Activated T-helper 2 cell treated with anti-CD3 and anti-CD28 coated beads, Interferon-gamma antibody, Interleukin-2, Interleukin-4, amounts not matched to agents 10 μg/mL and 5 μg/mL and 100 μg/mL, durations not matched to agents 14 hours and 24 hours and 36 hours (primary cell): ENCODE data around the gene ATP6AP1. TPM values are rescaled to one million over a fixed set of nuclear protein-coding genes. Genes with fewer than 3 reads are reported as not detected.

ENCODE experiments used
- DNase-seq: peaks from one replicate; pipeline ENCODE4 v3.0.0; 2021; ENCODE audit warnings: low spot score
- H3K27ac Mint-ChIP-seq: one replicate; pipeline ENCODE4 v1.8.0; 2021; ENCODE audit warnings: mixed read lengths
- H3K27me3 Mint-ChIP-seq: one replicate; pipeline ENCODE4 v1.8.0; 2021; ENCODE audit warnings: low read depth, mixed read lengths
- H3K36me3 Mint-ChIP-seq: one replicate; pipeline ENCODE4 v1.8.0; 2021; ENCODE audit warnings: low read depth, mixed read lengths
- H3K4me1 Mint-ChIP-seq: one replicate; pipeline ENCODE4 v1.8.0; 2021; ENCODE audit warnings: low read depth, mixed read lengths
- H3K4me3 Mint-ChIP-seq: one replicate; pipeline ENCODE4 v1.8.0; 2021; ENCODE audit warnings: low read depth, mild to moderate bottlenecking, moderate library complexity, mixed read lengths
- H3K9me3 Mint-ChIP-seq: one replicate; pipeline ENCODE4 v1.8.0; 2021; ENCODE audit warnings: mixed read lengths
- intact Hi-C: fragments of 100-400 bp; cut with micrococcal nuclease; formaldehyde crosslinking; loops from one replicate; pipeline ENCODE4 v1.15.1; 2023
- total RNA-seq: library from RNA; stranded (reverse); gene quantifications from 2 replicates; pipeline ENCODE4 v1.2.3, GENCODE V29; 2022

The ATP6AP1 gene
- total RNA-seq, 1 donor from 2014 or later = 48.9 TPM

GRCh38 chrX:154420402-154420756 lies 8.1 kb upstream of the ATP6AP1 start:
- Mint-ChIP-seq H3K36me3 (peaks cover 11% of the 10 kb centered on the region), H3K9me3 (no peaks in the 10 kb centered on the region), H3K4me1 (no peaks in the 10 kb centered on the region), H3K27me3 (no peaks in the 10 kb centered on the region), H3K27ac (no peak overlapping the region), H3K4me3 (no peak overlapping the region)
- DNase-seq = no peak
- intact Hi-C loops = no loop called here

GRCh38 chrX:154426916-154427770 lies 1.3 kb upstream of the ATP6AP1 start:
- H3K27ac Mint-ChIP-seq = no peak overlapping the region
- no peak for DNase-seq
- peaks cover 9% of the 10 kb centered on the region for H3K36me3 Mint-ChIP-seq
- peak overlapping the region; percentile 13 for H3K4me3 Mint-ChIP-seq
- H3K9me3 Mint-ChIP-seq = no peaks in the 10 kb centered on the region
- intact Hi-C loops = no loop called here
- H3K4me1 Mint-ChIP-seq = peaks cover 19% of the 10 kb centered on the region
- no peaks in the 10 kb centered on the region for H3K27me3 Mint-ChIP-seq

GRCh38 chrX:154429711-154430110 lies 1.2 kb downstream of the ATP6AP1 start:
- Mint-ChIP-seq H3K27me3 (no peaks in the 10 kb centered on the region), H3K27ac (peak overlapping the region; percentile 72), H3K36me3 (peaks cover 14% of the 10 kb centered on the region), H3K4me1 (peaks cover 19% of the 10 kb centered on the region), H3K4me3 (peak overlapping the region; percentile 77), H3K9me3 (no peaks in the 10 kb centered on the region)
- intact Hi-C loops = no loop called here
- no peak for DNase-seq

GRCh38 chrX:154430479-154430878 lies 2.0 kb downstream of the ATP6AP1 start:
- DNase-seq = no peak
- intact Hi-C loops = no loop called here
- peaks cover 19% of the 10 kb centered on the region for H3K4me1 Mint-ChIP-seq
- H3K36me3 Mint-ChIP-seq = peaks cover 18% of the 10 kb centered on the region
- peak overlapping the region; percentile 5 for H3K27ac Mint-ChIP-seq
- H3K4me3 Mint-ChIP-seq = no peak overlapping the region
- H3K9me3 Mint-ChIP-seq = no peaks in the 10 kb centered on the region
- no peaks in the 10 kb centered on the region for H3K27me3 Mint-ChIP-seq

GRCh38 chrX:154430916-154431315 lies 2.4 kb downstream of the ATP6AP1 start:
- H3K9me3 Mint-ChIP-seq = no peaks in the 10 kb centered on the region
- peaks cover 22% of the 10 kb centered on the region for H3K36me3 Mint-ChIP-seq
- intact Hi-C loops = no loop called here
- no peaks in the 10 kb centered on the region for H3K27me3 Mint-ChIP-seq
- H3K4me1 Mint-ChIP-seq = peaks cover 19% of the 10 kb centered on the region
- H3K4me3 Mint-ChIP-seq = no peak overlapping the region
- no peak for DNase-seq
- H3K27ac Mint-ChIP-seq = peak overlapping the region; percentile 5

- Mint-ChIP-seq H3K27me3 (no peaks in the 10 kb centered on the region), H3K36me3 (peaks cover 27% of the 10 kb centered on the region), H3K4me3 (no peak overlapping the region), H3K9me3 (no peaks in the 10 kb centered on the region), H3K4me1 (peaks cover 21% of the 10 kb centered on the region), H3K27ac (peak overlapping the region; percentile 5)
- intact Hi-C loops = no loop called here
- no peak for DNase-seq
Measured at GRCh38 chrX:154431341-154431740, 2.9 kb downstream of the ATP6AP1 start.

GRCh38 chrX:154432210-154432609 lies 3.7 kb downstream of the ATP6AP1 start:
- Mint-ChIP-seq H3K4me1 (peaks cover 23% of the 10 kb centered on the region), H3K9me3 (no peaks in the 10 kb centered on the region), H3K36me3 (peaks cover 29% of the 10 kb centered on the region), H3K4me3 (no peak overlapping the region), H3K27ac (no peak overlapping the region), H3K27me3 (no peaks in the 10 kb centered on the region)
- DNase-seq = no peak
- intact Hi-C loops = no loop called here

GRCh38 chrX:154433605-154434004 lies 5.1 kb downstream of the ATP6AP1 start:
- Mint-ChIP-seq H3K27me3 (no peaks in the 10 kb centered on the region), H3K9me3 (no peaks in the 10 kb centered on the region), H3K4me1 (peaks cover 24% of the 10 kb centered on the region), H3K36me3 (peaks cover 34% of the 10 kb centered on the region), H3K4me3 (no peak overlapping the region), H3K27ac (no peak overlapping the region)
- no peak for DNase-seq
- intact Hi-C loops = no loop called here

- intact Hi-C loops = loop anchor here (5.0 kb wide), 1 partner anchor 37 kb away; the partner anchor contains the start of gene RPL10
- Mint-ChIP-seq H3K4me1 (peaks cover 19% of the 10 kb centered on the region), H3K36me3 (peaks cover 38% of the 10 kb centered on the region), H3K27me3 (no peaks in the 10 kb centered on the region), H3K9me3 (no peaks in the 10 kb centered on the region), H3K27ac (peak overlapping the region; percentile 33), H3K4me3 (no peak overlapping the region)
- no peak for DNase-seq
Measured at GRCh38 chrX:154434394-154435168, 6.1 kb downstream of the ATP6AP1 start.

GRCh38 chrX:154435171-154435733 lies 6.8 kb downstream of the ATP6AP1 start:
- Mint-ChIP-seq H3K36me3 (peaks cover 40% of the 10 kb centered on the region), H3K27ac (no peak overlapping the region), H3K4me3 (no peak overlapping the region), H3K27me3 (no peaks in the 10 kb centered on the region), H3K9me3 (no peaks in the 10 kb centered on the region), H3K4me1 (peaks cover 16% of the 10 kb centered on the region)
- DNase-seq = no peak
- intact Hi-C loops = loop anchor here (5.0 kb wide), 1 partner anchor 38 kb away; the partner anchor contains the start of gene RPL10

GRCh38 chrX:154436374-154436982 lies 8.0 kb downstream of the ATP6AP1 start:
- H3K4me3 Mint-ChIP-seq = peak overlapping the region; percentile 72
- H3K27me3 Mint-ChIP-seq = no peaks in the 10 kb centered on the region
- peaks cover 9% of the 10 kb centered on the region for H3K4me1 Mint-ChIP-seq
- H3K9me3 Mint-ChIP-seq = no peaks in the 10 kb centered on the region
- DNase-seq = peak; percentile 47
- intact Hi-C loops = loop anchor here (5.0 kb wide), 1 partner anchor 39 kb away; the partner anchor contains the start of gene RPL10
- peak overlapping the region; percentile 78 for H3K27ac Mint-ChIP-seq
- peaks cover 34% of the 10 kb centered on the region for H3K36me3 Mint-ChIP-seq

GRCh38 chrX:154436983-154437752 lies 8.7 kb downstream of the ATP6AP1 start, which contains the start of gene GDI1:
TSS of gene GDI1 (plus strand) at chrX:154437154. CDS start at chrX:154437255, 101 bp downstream.
- Mint-ChIP-seq H3K9me3 (no peaks in the 10 kb centered on the region), H3K27ac (peak within 1 kb of the TSS; percentile 78), H3K4me3 (peak within 1 kb of the TSS; percentile 85), H3K27me3 (no peaks in the 10 kb centered on the region), H3K36me3 (peaks cover 37% of the 10 kb centered on the region), H3K4me1 (peaks cover 8% of the 10 kb centered on the region)
- DNase-seq = peak; percentile 58
- intact Hi-C loops = loop anchor here (5.0 kb wide), 1 partner anchor 40 kb away; the partner anchor contains the start of gene RPL10
